ENCODE measurements around the gene CHRND. TPM values are rescaled to one million over a fixed set of nuclear protein-coding genes. Genes with fewer than 3 reads are reported as not detected.

The CHRND gene
- total and polyA plus RNA-seq, 11 donors, result not detected

GRCh38 chr2:232502511-232502910, 23.4 kb upstream of the CHRND start:
- no peak for TF ChIP-seq POLR2A (IDR thresholded peaks at IDR 0.05)
- TF ChIP-seq CTCF (IDR thresholded peaks at IDR 0.05), result no peak
- Histone ChIP-seq H3K9me3 (no peaks in the 10 kb centered on the region), H3K4me3 (peak overlapping the region in 1 of 12 donors; percentile 60), H3K4me1 (peaks cover 0 to 20% (median 7%) of the 10 kb centered on the region in 12 donors), H3K27ac (no peak overlapping the region), H3K36me3 (no peaks in the 10 kb centered on the region), H3K27me3 (peaks cover 0 to 38% (median 4%) of the 10 kb centered on the region in 9 donors)
- no peak for ATAC-seq
- no peak for DNase-seq
- WGBS, 4 donors, result 40 to 51% (median 45%) methylated on average over 20 of the region's 21 CpGs
- intact Hi-C loops (cut with DNase I), result no loop called here

DNA sequence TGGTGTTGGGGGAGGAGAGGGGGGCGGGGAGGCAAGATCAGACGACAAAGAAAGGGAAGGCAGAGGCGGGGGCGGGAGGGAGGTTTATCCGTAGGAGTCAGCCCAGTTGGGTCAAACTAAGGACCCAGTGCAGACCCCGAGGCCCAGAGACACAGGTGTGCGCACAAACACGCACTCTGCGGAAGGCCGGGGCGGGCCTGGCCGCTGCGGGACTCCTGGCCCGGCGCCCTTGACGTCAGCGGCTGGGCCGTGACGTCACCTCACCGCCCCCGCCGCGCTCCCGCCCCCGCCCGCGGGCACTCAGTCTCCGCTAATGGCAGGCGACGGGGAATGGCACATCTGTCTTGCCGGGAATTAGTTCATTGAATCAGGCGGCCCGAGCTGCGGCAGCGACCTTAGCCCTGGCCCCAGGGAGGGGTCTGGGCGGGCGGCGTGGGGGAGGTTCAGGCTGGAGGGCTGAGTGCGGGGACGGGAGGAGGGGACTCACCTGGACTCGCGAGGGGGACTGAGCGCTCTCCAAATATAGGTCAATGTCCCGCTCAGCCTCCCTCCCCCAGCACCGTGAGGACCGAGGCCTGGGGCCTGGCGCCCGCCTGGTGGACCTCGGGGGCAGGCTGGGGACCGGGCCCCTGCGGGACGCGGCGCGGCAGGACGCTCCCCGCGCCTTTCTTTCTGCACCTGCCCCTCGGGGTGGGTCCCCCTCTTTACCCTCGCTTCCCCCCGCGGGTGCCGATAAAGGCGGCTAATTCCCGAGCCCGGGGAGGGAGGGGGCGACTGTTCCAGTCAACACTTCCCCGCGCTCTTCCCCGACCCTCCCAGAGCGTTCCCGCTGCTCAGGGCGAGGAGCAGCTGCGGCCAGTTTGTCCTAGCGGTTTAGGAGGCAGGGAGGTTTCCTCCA, 22.8 kb upstream of the CHRND start:
- WGBS, 4 donors, result 2 to 9% (median 4%) methylated on average over 37 to 75 of the region's 75 CpGs
- H3K4me3 ChIP-seq, result peak overlapping the region; percentile 26 to 60 (median 50)
- peak in 3 of 4 donors; percentile 52 to 82 (median 66) for ATAC-seq
- intact Hi-C loops (cut with DNase I), result no loop called here
- peaks cover 0 to 38% (median 4%) of the 10 kb centered on the region in 9 donors for H3K27me3 ChIP-seq
- no peaks in the 10 kb centered on the region for H3K9me3 ChIP-seq
- peak in 2 of 5 donors; percentile 50 to 53 for DNase-seq
- no peak overlapping the region for H3K27ac ChIP-seq
- no peaks in the 10 kb centered on the region for H3K36me3 ChIP-seq
- TF ChIP-seq CTCF (IDR thresholded peaks at IDR 0.05), result no peak
- TF ChIP-seq POLR2A (IDR thresholded peaks at IDR 0.05), result no peak
- H3K4me1 ChIP-seq, result peaks cover 0 to 20% (median 7%) of the 10 kb centered on the region in 12 donors

- 32 to 51% (median 39%) methylated on average over 16 of the region's 16 CpGs for WGBS, 4 donors
- H3K9me3 ChIP-seq, result no peaks in the 10 kb centered on the region
- H3K36me3 ChIP-seq, result no peaks in the 10 kb centered on the region
- DNase-seq, result no peak
- peaks cover 0 to 38% (median 4%) of the 10 kb centered on the region in 9 donors for H3K27me3 ChIP-seq
- intact Hi-C loops (cut with DNase I), result no loop called here
- peaks cover 0 to 20% (median 7%) of the 10 kb centered on the region in 12 donors for H3K4me1 ChIP-seq
- TF ChIP-seq POLR2A (IDR thresholded peaks at IDR 0.05), result no peak
- peak overlapping the region in 8 of 12 donors; percentile 47 to 60 (median 52) for H3K4me3 ChIP-seq
- no peak overlapping the region for H3K27ac ChIP-seq
- ATAC-seq, result no peak
Observed at GRCh38 chr2:232503809-232504323, 22.1 kb upstream of the CHRND start.

GRCh38 chr2:232504438-232504837, 21.5 kb upstream of the CHRND start:
- ATAC-seq (no peak), DNase-seq (no peak)
- TF ChIP-seq CTCF (IDR thresholded peaks at IDR 0.05), result no peak
- TF ChIP-seq POLR2A (IDR thresholded peaks at IDR 0.05), result no peak
- peaks cover 0 to 38% (median 4%) of the 10 kb centered on the region in 9 donors for H3K27me3 ChIP-seq
- 68 to 92% (median 77%) methylated on average over 2 of the region's 2 CpGs for WGBS, 4 donors
- peaks cover 0 to 20% (median 7%) of the 10 kb centered on the region in 12 donors for H3K4me1 ChIP-seq
- intact Hi-C loops (cut with DNase I), result no loop called here
- H3K27ac ChIP-seq, result no peak overlapping the region
- H3K4me3 ChIP-seq, result no peak overlapping the region
- H3K36me3 ChIP-seq, result no peaks in the 10 kb centered on the region
- H3K9me3 ChIP-seq, result no peaks in the 10 kb centered on the region

Data from heart left ventricle (tissue), 16 donors.